ENCODE measurements around the gene EFCAB13.

DNA sequence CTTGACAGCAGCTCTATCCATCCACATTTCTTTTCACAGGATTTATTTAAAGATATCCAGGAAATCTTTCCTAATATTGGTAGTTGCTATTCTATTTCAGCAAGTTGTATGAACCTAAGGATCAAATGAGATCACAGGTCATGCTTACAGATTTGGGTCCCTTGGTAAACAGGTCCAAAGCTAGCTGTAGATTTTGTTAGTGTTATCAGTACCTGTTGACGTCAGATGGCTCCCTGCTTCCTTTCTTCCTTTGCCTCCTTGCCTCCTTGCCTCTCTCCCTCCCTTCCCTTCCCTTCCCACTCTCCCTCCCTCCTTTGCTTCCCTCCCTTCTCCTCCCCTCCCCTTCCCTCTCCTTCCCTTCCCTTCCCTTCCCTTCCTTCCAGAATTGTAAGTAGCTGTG, 76.6 kb downstream of the EFCAB13 start:
- TF ChIP-seq, protein P1, sequence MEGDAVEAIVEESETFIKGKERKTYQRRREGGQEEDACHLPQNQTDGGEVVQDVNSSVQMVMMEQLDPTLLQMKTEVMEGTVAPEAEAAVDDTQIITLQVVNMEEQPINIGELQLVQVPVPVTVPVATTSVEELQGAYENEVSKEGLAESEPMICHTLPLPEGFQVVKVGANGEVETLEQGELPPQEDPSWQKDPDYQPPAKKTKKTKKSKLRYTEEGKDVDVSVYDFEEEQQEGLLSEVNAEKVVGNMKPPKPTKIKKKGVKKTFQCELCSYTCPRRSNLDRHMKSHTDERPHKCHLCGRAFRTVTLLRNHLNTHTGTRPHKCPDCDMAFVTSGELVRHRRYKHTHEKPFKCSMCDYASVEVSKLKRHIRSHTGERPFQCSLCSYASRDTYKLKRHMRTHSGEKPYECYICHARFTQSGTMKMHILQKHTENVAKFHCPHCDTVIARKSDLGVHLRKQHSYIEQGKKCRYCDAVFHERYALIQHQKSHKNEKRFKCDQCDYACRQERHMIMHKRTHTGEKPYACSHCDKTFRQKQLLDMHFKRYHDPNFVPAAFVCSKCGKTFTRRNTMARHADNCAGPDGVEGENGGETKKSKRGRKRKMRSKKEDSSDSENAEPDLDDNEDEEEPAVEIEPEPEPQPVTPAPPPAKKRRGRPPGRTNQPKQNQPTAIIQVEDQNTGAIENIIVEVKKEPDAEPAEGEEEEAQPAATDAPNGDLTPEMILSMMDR (IDR thresholded peaks at IDR 0.05 in 4 of 5, conservative IDR thresholded peaks at IDR 0.05 in 1 of 5) = no peak
- TF ChIP-seq POLR2A (IDR thresholded peaks at IDR 0.05) = no peak

Data from gastrocnemius medialis (tissue), 4 donors.